Duodenal mucosa (tissue), 2 donors: Measurements from ENCODE around the gene ERGIC1.

Source experiments
- H3K27ac ChIP-seq: one replicate; pipeline ENCODE4 v1.7.0; 2013; ENCODE audit warnings: low read depth, low read length
- H3K27me3 ChIP-seq, 2 donors: one replicate each; pipeline ENCODE4 v1.7.0; 2013; ENCODE audit warnings: low read length in 2 of 2, control low read depth in 1 of 2; ENCODE audit not compliant: insufficient read depth in 2 of 2, control insufficient read depth in 1 of 2
- H3K36me3 ChIP-seq, 2 donors: one replicate each; pipeline ENCODE4 v1.7.0; 2013; ENCODE audit warnings: low read length in 2 of 2, control low read depth in 1 of 2; ENCODE audit not compliant: insufficient read depth in 2 of 2, control insufficient read depth in 1 of 2
- H3K4me1 ChIP-seq, 2 donors: one replicate each; pipeline ENCODE4 v1.7.0; 2013; ENCODE audit warnings: low read length in 2 of 2, control low read depth in 1 of 2; ENCODE audit not compliant: insufficient read depth in 2 of 2, control insufficient read depth in 1 of 2
- H3K4me3 ChIP-seq, 2 donors: one replicate each; pipeline ENCODE4 v1.7.0; 2013; ENCODE audit warnings: low read length in 2 of 2, low read depth in 1 of 2
- H3K9ac ChIP-seq, 2 donors: one replicate each; pipeline ENCODE4 v1.7.0; 2013; ENCODE audit warnings: low read length in 2 of 2, low read depth in 1 of 2
- H3K9me3 ChIP-seq, 2 donors: one replicate each; pipeline ENCODE4 v1.7.0; 2013; ENCODE audit warnings: low read length in 2 of 2, control low read depth in 1 of 2; ENCODE audit not compliant: control insufficient read depth in 1 of 2

Gene ERGIC1

DNA sequence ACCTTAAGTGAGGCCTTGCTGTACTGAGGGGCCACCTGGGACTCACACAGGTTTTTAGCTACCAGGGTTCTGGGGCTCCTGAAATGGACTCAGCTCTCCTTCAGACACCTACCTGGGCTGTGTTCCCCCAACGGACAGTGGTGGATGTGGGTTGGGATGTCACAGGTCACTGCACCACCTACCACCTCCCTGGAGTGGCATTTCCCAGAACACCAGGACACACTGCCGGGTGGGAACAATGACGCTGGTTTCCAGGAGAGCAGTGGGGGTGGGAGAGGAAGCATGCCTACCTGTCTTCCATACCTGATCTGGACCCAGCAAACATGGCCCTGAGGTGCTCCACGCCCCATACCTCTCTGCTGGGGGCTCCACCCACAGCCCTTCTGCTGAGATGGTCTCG is 20.9 kb downstream of the ERGIC1 start:
- Histone ChIP-seq H3K4me1 (peaks cover 59 to 71% of the 10 kb centered on the region in 2 donors), H3K9ac (peak overlapping the region in 1 of 2 donors; percentile 35), H3K27ac (peak overlapping the region; percentile 58), H3K36me3 (peaks cover 0 to 4% of the 10 kb centered on the region in 2 donors), H3K4me3 (no peak overlapping the region), H3K27me3 (no peaks in the 10 kb centered on the region), H3K9me3 (no peaks in the 10 kb centered on the region)

DNA sequence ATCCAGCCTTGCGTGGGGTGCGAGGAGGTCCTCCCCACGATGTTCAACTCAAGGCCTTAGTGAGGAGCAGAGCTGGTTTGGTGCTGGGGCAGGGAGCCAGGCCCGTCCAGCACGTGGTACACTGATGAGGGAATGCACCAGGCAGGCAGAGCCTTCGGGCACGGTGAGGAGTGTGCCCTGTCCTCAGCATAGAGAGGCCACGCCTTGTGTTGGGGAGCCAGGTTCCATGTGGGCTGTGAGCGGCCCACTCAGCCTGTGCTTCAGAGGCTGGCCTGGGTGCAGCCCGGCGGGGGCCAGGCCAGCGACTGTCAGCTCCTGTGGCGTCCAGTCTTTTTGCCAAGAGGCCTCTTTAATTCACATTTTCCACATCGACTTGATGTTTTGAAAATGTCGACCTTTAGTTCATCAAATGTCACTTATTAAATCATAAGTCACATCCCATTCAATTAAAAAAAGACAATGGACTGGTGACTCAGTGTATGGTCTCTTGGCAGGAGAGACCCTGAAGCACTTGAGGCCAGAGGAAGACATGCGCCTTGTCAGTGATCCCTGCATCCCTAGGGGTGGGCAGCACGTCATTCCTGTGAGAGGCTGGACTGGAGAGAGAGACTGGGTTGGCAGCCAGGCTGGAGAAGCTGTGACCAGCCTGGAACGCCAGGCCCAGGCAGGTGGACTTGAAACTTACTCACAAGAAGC is 21.7 kb downstream of the ERGIC1 start:
- peaks cover 61 to 74% of the 10 kb centered on the region in 2 donors for H3K4me1 ChIP-seq
- peak overlapping the region in 1 of 2 donors; percentile 21 for H3K9ac ChIP-seq
- peaks cover 0 to 4% of the 10 kb centered on the region in 2 donors for H3K36me3 ChIP-seq
- no peaks in the 10 kb centered on the region for H3K9me3 ChIP-seq
- H3K4me3 ChIP-seq = no peak overlapping the region
- peak overlapping the region; percentile 58 for H3K27ac ChIP-seq
- no peaks in the 10 kb centered on the region for H3K27me3 ChIP-seq

DNA sequence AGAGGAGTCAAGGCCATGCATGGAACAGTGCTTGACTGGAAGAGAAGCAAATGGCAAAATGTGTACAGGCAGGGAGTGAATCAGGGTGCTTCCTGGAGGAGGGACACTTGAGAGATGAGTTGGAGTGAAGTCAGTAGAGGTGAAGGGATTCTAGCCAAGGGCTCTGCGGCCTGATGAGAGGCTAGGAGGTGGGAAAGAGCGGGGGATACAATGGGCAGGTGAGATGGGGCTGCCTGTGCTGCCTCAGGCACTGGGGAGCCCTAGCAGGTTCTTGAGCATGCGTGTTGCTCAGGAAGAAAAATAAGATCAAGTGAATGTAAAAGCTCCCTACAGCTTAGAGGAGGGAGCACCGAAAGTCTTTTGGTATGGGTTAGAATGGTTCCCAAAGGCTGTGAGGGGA is 22.3 kb downstream of the ERGIC1 start:
- H3K27me3 ChIP-seq = no peaks in the 10 kb centered on the region
- no peak overlapping the region for H3K27ac ChIP-seq
- no peaks in the 10 kb centered on the region for H3K9me3 ChIP-seq
- H3K9ac ChIP-seq = peak overlapping the region in 1 of 2 donors; percentile 21
- H3K36me3 ChIP-seq = peaks cover 0 to 4% of the 10 kb centered on the region in 2 donors
- no peak overlapping the region for H3K4me3 ChIP-seq
- H3K4me1 ChIP-seq = peaks cover 67 to 80% of the 10 kb centered on the region in 2 donors

DNA sequence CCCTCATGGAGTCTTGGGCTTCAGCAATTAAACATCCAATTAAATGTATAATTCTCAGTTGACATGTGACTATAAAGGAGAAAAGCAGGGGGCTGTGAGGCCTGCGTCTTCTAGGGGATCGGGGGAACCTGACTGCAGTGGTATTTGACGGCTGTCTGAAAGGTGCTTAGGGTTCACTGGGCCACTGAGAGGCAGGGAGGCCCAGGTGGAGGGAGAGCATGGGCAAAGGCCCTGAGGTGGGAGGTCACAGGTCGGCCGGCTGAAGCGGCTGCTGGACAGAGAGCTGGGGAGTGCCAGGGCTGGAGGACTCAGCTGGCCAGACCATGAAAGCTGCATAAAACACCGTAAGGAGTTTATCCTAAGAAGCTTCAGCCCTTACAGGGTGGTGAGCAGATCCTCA is 23.9 kb downstream of the ERGIC1 start:
- Histone ChIP-seq H3K4me3 (no peak overlapping the region), H3K27ac (peak overlapping the region; percentile 73), H3K36me3 (peaks cover 0 to 4% of the 10 kb centered on the region in 2 donors), H3K4me1 (peaks cover 55 to 67% of the 10 kb centered on the region in 2 donors), H3K27me3 (no peaks in the 10 kb centered on the region), H3K9me3 (no peaks in the 10 kb centered on the region), H3K9ac (peak overlapping the region in 1 of 2 donors; percentile 60)

DNA sequence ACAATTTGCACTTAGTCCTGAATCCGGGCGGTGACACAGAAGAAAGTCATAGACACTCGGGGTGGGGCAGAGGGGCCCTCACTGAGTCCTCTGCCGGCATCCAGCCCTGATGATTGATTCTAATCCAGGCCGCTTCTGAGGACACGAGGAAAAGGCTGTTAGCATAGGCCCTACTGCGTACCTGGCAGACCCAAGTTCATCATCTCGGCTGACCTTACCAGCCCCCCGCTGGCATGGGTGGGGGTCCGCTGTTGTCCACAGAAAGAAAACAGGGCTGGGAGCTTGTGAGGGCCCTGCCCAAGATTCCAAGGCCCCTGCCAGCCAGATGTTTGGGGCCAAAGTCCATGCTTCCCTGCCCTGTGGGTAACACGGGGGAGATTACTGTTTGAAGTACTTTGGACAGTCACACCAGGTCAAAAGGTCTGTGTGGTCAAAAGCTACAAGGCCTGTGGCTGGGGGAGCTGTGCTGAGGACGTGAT is 24.5 kb downstream of the ERGIC1 start:
- Histone ChIP-seq H3K9ac (peak overlapping the region; percentile 54 to 60), H3K27me3 (no peaks in the 10 kb centered on the region), H3K36me3 (peaks cover 0 to 4% of the 10 kb centered on the region in 2 donors), H3K4me1 (peaks cover 49 to 62% of the 10 kb centered on the region in 2 donors), H3K9me3 (no peaks in the 10 kb centered on the region), H3K27ac (peak overlapping the region; percentile 73), H3K4me3 (peak overlapping the region; percentile 0 to 10)

DNA sequence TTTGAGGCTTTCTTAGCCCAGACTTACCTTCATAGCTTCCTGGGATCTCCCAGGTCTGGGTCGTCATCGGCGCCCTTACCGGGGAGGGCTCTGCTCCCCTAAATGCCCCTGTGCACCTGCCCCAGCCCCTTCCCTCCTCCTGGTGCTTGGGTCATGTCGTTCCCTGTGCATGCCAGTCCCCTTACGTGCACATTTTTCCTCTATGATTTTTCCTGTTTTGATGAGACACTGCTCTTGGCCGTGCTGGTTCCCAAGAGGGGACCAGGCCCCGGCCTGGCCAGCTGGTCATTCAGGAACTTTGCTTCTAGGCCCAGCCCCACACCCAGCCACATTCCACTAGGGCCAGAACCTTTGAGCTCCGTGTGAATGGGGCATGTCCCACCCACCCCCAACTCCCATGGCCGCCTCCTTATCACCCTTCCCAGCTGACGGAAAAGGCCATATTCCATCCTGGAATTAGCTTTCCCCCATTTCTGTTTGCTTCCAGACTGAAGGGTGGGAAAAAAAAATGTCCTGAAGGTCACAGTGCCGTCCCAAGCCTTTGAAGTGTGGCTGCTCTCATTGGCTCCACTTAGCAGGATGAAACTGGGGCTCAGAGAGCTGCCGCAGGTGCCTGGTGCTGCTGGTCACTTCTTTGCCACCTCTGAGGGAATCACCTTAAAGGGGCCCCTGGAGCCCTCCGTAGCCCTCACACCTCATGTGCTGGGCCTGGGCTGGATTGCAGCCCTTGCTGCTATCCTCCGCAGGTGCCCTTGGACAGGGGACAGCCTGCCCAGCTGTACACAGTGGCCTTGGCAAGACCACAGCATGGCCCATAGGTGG is 25.1 kb downstream of the ERGIC1 start:
- peak overlapping the region; percentile 73 for H3K27ac ChIP-seq
- no peaks in the 10 kb centered on the region for H3K27me3 ChIP-seq
- H3K9ac ChIP-seq = peak overlapping the region; percentile 54 to 60
- no peaks in the 10 kb centered on the region for H3K9me3 ChIP-seq
- H3K4me3 ChIP-seq = peak overlapping the region; percentile 2 to 10
- H3K36me3 ChIP-seq = peaks cover 0 to 4% of the 10 kb centered on the region in 2 donors
- peaks cover 45 to 61% of the 10 kb centered on the region in 2 donors for H3K4me1 ChIP-seq

DNA sequence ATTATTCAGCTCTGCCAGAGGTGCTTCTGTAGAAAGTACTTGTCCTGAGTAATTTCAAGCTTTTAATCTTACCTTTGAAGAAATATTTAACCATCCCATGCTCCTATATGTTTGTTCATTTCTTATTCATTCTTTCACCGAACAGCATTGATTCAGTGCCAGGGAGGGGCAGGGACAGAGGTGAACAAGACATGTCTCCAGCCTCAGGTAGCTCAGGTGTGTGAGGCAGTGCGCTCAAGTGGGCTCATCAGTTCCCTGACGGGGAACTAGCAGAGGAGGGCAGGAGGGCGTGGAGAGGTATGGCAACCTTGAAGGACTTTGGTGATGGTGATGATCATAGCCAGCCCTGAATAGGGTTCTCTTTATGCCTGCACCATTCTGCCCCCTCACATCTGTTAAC is 25.9 kb downstream of the ERGIC1 start:
- peak overlapping the region in 1 of 2 donors; percentile 2 for H3K4me3 ChIP-seq

DNA sequence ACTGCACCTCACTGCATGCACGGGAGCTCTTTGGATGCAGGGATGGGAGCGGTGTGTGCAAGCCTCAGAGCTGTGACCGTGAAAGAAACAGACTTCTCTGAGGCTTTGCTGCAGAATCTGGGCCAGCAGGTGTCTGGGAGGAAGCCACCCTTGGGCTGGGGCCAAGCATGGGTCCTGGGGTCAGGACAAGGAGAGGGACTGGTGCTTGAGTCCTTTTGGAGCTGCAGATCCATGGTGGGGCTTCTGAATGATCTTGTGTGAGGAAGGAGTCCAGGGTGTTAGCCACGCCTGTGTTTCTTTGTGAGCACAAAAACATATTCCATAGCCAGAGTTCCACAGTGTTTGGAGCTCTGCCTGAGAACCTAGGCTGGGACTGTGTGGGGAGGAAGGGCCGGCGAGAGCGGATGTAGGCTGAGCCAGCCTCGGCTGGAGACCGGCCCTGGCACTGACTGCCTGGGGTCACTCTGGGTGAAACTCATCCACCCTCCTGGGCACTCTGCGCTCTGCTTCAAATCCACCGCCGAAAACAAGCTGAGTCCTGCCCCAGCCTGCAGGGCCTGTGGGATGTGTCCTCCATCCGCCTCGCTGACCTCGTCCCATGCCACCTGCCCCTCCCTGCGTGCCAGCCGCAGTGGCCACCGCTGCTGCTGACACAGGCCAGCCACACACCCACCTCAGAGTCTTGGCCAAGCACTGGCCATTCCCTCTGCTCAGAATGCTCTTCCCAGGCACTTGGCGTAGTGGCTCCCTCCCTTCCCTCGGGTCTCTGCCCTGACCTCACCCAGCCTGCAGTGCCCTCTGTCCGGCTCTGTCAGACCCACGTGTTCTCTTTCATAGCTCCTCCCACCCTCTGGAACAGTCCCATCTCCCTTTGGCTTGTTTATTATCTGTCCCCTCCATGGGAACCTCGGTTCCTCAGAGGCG is 26.7 kb downstream of the ERGIC1 start:
- H3K27ac ChIP-seq = peak overlapping the region; percentile 73
- H3K9me3 ChIP-seq = no peaks in the 10 kb centered on the region
- H3K9ac ChIP-seq = peak overlapping the region; percentile 8 to 60
- no peak overlapping the region for H3K4me3 ChIP-seq
- peaks cover 34 to 45% of the 10 kb centered on the region in 2 donors for H3K4me1 ChIP-seq
- H3K36me3 ChIP-seq = peaks cover 0 to 4% of the 10 kb centered on the region in 2 donors
- H3K27me3 ChIP-seq = no peaks in the 10 kb centered on the region

More for the DNA sequence above, 25.9 kb downstream of the ERGIC1 start:
- peak overlapping the region; percentile 73 for H3K27ac ChIP-seq
- H3K9ac ChIP-seq = peak overlapping the region in 1 of 2 donors; percentile 60
- no peaks in the 10 kb centered on the region for H3K9me3 ChIP-seq
- H3K36me3 ChIP-seq = peaks cover 0 to 4% of the 10 kb centered on the region in 2 donors
- peaks cover 37 to 54% of the 10 kb centered on the region in 2 donors for H3K4me1 ChIP-seq
- H3K27me3 ChIP-seq = no peaks in the 10 kb centered on the region

DNA sequence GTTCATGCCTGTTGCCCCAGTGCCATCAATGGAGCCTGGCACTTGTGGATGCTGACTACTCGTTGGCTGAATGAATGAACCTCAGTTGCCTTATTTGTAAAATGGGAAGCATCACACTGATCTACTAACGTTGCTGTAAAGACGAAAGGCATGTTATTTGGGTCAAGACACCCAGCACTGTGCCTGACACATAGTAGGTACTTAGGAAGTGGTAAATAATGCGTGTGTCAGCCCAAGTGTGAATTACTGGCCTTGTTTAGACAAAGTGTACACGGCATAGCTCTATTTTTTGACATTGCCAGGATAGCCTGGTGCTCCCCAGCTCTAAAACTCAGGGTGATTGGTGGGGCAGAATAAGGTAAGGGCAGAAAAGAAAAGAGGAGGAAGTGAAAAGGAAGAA is 27.4 kb downstream of the ERGIC1 start:
- Histone ChIP-seq H3K4me3 (no peak overlapping the region), H3K4me1 (peaks cover 34 to 41% of the 10 kb centered on the region in 2 donors), H3K27me3 (no peaks in the 10 kb centered on the region), H3K9me3 (no peaks in the 10 kb centered on the region), H3K27ac (peak overlapping the region; percentile 73), H3K9ac (no peak overlapping the region), H3K36me3 (no peaks in the 10 kb centered on the region)
